Measurements from ENCODE around the gene TMEM185A.
"Not testable (repeated sequence)": the region's sequence is repeated elsewhere in the genome, so short reads cannot be mapped to it uniquely, and the experiment has no call there.

TMEM185A gene

GRCh38 chrX:149572743-149573142 is 58.8 kb downstream of the TMEM185A start:
- TF ChIP-seq FOXK2 (IDR thresholded peaks at IDR 0.05) (no peak), NFRKB (IDR thresholded peaks at IDR 0.05) (no peak), ARNT (IDR thresholded peaks at IDR 0.05) (no peak), CTBP1 (IDR thresholded peaks at IDR 0.05; ENCODE audit: borderline replicate concordance) (no peak)
- DNase-seq (ENCODE audit: extremely low spot score), result no peak
- POLR2A ChIA-PET, result no interaction called here
- CTCF ChIA-PET, result no interaction called here

DNA sequence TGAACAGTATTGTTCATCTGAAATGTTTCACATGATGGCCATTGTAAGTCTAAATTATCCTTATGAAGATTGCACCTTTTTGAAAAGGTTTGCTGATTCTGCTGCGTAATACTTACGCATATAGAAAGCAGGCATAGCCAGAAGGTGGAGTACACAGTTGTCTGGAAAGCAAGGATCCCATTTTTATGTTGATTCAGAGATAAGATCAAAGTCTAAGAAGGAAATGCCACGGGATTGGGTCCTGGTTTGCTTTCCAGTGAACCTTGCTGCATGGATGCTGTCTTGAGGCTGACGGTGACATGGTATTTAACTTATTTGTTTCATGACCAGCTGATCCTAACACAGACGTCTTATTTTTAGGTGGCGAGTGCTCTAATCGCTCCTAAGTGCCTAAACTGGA is 59.8 kb downstream of the TMEM185A start:
- CTCF ChIA-PET, result interaction anchor here (0.6 kb wide), 1 partner anchor 707 kb away, joined by 3 read pairs; no protein-coding TSS in a partner anchor
- TF ChIP-seq CTBP1 (IDR thresholded peaks at IDR 0.05; ENCODE audit: borderline replicate concordance), result no peak
- TF ChIP-seq SP1 (IDR thresholded peaks at IDR 0.05), result no peak
- TF ChIP-seq ELF4 (IDR thresholded peaks at IDR 0.05), result no peak
- TF ChIP-seq FOXK2 (IDR thresholded peaks at IDR 0.05), result no peak
- TF ChIP-seq NFRKB (IDR thresholded peaks at IDR 0.05), result no peak
- TF ChIP-seq TARDBP (IDR thresholded peaks at IDR 0.05), result no peak
- POLR2A ChIA-PET, result no interaction called here
- DNase-seq (ENCODE audit: extremely low spot score), result no peak

GRCh38 chrX:149570668-149571067 is 60.9 kb downstream of the TMEM185A start:
- CTCF ChIA-PET, result no interaction called here
- peak; percentile 48 for DNase-seq (ENCODE audit: extremely low spot score)
- no peak for TF ChIP-seq ZNF384 (IDR thresholded peaks at IDR 0.05)
- POLR2A ChIA-PET, result interaction anchor here (0.9 kb wide), 1 partner anchor 30 kb away, joined by 3 read pairs; the partner anchor contains the start of gene EOLA1

DNA sequence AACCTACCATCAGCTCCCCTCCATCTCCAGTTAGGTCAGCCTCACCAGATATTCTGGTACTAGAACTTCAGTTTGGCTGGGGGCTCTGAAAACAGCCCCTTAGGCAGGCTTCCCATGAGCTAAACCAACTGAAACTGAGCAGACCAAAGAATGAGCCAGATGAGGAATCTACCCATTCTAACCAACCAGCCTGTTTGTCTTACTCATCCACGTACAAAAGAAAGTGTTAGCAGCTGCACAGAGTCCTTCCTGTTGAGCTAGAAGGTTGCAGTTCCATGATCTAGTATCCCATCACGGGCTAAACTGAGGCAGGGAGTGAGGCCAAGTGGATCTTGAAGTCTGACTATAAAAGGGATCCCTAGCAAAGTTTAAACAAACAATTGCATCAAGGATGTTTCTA is 61.8 kb downstream of the TMEM185A start:
- no peak for TF ChIP-seq NFRKB (IDR thresholded peaks at IDR 0.05)
- TF ChIP-seq HDGF (IDR thresholded peaks at IDR 0.05; ENCODE audit: borderline replicate concordance), result no peak
- TF ChIP-seq L3MBTL2 (conservative IDR thresholded peaks at IDR 0.05), result no peak
- no peak for TF ChIP-seq SP1 (IDR thresholded peaks at IDR 0.05)
- TF ChIP-seq FOXM1 (IDR thresholded peaks at IDR 0.05; ENCODE audit: borderline replicate concordance), result no peak
- DNase-seq (ENCODE audit: extremely low spot score), result no peak
- ChIA-PET POLR2A (no interaction called here), CTCF (interaction anchor here (0.6 kb wide), 1 partner anchor 58 kb away, joined by 4 read pairs; no protein-coding TSS in a partner anchor)

DNA sequence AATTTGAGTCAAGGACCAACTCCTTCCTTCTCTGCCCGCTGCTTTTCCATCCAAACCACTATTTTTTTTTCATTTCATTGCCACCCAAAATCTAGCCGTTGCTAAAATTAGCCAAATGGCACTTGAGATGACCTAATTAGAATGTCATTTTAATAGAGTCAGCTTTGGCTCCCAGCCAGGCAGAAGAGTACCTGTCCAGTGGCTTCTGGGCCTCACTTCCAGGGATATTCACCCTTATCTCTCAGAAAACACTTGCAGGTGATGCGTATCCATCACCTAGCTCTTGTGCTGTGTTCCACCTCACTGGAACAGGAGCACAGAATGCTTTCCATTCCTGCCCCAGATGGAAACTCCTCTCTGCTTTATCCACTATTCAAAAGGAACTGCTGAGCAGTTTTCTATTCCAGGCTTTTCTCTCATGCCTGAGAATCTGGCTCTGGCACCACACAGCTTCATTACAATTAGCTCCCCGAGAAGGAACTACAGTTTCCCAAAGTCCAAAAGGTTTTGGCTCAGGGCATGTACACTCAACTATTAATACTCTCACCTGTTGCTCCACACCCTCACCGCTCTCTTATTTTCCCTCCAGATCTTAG is 62.8 kb downstream of the TMEM185A start:
- POLR2A ChIA-PET, result no interaction called here
- DNase-seq (ENCODE audit: extremely low spot score), result no peak
- CTCF ChIA-PET, result no interaction called here
- no peak for TF ChIP-seq NFRKB (IDR thresholded peaks at IDR 0.05)
- TF ChIP-seq FOXM1 (IDR thresholded peaks at IDR 0.05; ENCODE audit: borderline replicate concordance), result no peak
- no peak for TF ChIP-seq ELF4 (IDR thresholded peaks at IDR 0.05)
- no peak for TF ChIP-seq TARDBP (IDR thresholded peaks at IDR 0.05)
- no peak for TF ChIP-seq BHLHE40 (IDR thresholded peaks at IDR 0.05; ENCODE audit: borderline replicate concordance)
- no peak for TF ChIP-seq ARNT (IDR thresholded peaks at IDR 0.05)
- TF ChIP-seq CTBP1 (IDR thresholded peaks at IDR 0.05; ENCODE audit: borderline replicate concordance), result no peak
- TF ChIP-seq FOXK2 (IDR thresholded peaks at IDR 0.05), result no peak
- no peak for TF ChIP-seq PKNOX1 (IDR thresholded peaks at IDR 0.05)
- TF ChIP-seq SUZ12 (IDR thresholded peaks at IDR 0.05), result no peak

DNA sequence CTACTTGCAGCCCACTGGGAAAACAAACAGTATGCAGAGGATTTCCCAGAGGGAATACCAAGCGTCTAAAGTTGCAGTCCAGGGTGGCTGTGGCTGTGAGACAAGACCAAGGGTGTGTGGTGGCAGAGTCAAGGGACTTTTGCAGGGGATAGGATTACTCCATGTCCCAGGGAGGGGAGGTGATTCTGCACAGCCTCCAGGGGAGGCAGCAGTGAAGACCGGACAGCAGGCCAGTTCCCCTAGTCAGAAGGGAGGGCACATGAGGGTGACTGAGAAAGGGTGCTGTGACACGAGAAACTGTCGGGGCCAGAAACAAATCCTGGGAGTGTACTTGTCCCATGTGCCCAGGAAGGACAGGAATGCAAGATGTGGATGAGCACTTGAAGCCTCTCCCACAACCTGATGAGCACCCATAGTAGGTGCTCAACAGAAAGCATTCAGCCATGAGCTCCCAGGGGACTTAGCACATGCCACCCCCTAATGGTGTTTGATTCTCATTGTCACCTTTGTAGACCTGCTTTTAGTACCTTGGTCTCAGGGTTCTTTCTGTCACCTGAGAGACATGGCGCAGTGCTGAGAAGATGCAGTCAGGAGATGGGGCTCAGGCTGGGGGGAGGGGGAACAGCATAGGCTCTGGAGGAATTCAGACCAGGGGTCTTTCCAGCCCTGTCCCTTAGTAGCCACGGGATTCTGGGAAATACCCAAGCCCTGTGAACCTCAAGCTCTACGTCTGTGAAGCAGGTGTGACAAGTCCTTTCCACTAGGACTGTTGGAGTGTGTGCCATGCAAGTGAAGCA is 63.8 kb downstream of the TMEM185A start:
- CTCF ChIA-PET, result no interaction called here

DNA sequence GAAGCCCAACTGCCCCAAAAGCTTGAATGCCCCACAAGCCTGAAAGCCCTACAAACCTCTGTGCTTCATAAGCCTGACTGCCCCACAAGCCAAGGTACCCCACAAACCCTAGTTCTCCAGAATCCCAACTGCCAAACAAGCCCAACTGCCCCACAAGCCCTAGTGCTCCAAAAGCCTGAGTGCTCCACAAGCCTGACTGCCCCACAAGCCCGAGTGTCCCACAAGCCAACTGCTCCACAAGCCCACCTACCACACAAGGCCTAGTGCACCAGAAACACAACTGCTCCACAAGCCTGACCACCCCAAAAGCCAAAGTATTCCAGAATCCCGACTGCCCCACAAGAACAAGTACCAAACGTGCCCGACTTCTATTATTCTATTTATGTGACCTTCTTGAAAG is 68.2 kb downstream of the TMEM185A start:
- TF ChIP-seq ZNF384 (IDR thresholded peaks at IDR 0.05) (no peak), L3MBTL2 (conservative IDR thresholded peaks at IDR 0.05) (no peak), LEF1 (IDR thresholded peaks at IDR 0.05; ENCODE audit: borderline replicate concordance) (no peak), ARNT (IDR thresholded peaks at IDR 0.05) (no peak), NFRKB (IDR thresholded peaks at IDR 0.05) (no peak), FOXA1 (IDR thresholded peaks at IDR 0.05) (no peak), TARDBP (IDR thresholded peaks at IDR 0.05) (no peak), SUZ12 (IDR thresholded peaks at IDR 0.05) (no peak), BHLHE40 (IDR thresholded peaks at IDR 0.05; ENCODE audit: borderline replicate concordance) (no peak)
- DNase-seq (ENCODE audit: extremely low spot score), result no peak
- ChIA-PET POLR2A (no interaction called here), CTCF (no interaction called here)

More for the DNA sequence above, 63.8 kb downstream of the TMEM185A start:
- TF ChIP-seq FOXM1 (IDR thresholded peaks at IDR 0.05; ENCODE audit: borderline replicate concordance) (no peak), ELF4 (IDR thresholded peaks at IDR 0.05) (no peak), FOXK2 (IDR thresholded peaks at IDR 0.05) (no peak), L3MBTL2 (conservative IDR thresholded peaks at IDR 0.05) (no peak), FOXA1 (IDR thresholded peaks at IDR 0.05) (no peak), HDGF (IDR thresholded peaks at IDR 0.05; ENCODE audit: borderline replicate concordance) (no peak), LEF1 (IDR thresholded peaks at IDR 0.05; ENCODE audit: borderline replicate concordance) (no peak), PKNOX1 (IDR thresholded peaks at IDR 0.05) (no peak)
- no peak for DNase-seq (ENCODE audit: extremely low spot score)
- POLR2A ChIA-PET, result no interaction called here

DNA sequence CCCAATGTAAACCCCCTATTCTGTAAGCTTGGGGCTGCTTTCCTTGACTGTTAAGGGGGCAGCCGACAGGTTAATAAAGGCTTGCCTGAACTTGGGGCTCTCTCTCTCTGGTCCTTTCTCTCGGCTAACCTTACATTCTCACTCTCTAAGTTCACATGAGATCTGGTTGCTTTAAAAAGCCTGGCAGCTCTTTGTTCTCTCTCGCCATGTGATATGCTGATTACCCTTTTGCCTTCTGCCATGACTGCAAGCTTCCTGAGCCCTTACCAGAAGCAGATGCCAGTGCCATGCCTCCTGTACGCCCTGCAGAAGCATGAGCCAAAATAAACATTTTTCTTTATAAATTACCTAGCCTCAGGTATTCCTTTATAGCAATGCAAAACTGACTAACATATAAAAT is 76.3 kb downstream of the TMEM185A start:
- DNase-seq (ENCODE audit: extremely low spot score); CTCF ChIA-PET; POLR2A ChIA-PET: not testable (repeated sequence)

DNA sequence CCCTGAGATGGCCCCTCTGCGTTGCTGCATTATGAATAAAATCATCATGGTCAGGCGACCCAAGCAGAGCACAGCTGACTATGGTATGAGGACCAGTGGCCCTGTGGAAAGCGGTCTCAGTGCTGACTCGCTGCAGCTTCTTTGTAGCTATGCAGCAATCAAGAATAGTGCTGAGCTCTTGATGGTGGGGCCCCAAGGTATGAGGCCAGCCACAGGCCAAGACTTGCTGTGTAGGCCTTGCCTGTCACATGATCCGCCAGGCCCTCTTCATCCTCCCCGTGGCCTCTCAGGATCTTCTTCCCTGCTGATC is 79.7 kb downstream of the TMEM185A start:
- POLR2A ChIA-PET; CTCF ChIA-PET; DNase-seq (ENCODE audit: extremely low spot score): not testable (repeated sequence)

DNA sequence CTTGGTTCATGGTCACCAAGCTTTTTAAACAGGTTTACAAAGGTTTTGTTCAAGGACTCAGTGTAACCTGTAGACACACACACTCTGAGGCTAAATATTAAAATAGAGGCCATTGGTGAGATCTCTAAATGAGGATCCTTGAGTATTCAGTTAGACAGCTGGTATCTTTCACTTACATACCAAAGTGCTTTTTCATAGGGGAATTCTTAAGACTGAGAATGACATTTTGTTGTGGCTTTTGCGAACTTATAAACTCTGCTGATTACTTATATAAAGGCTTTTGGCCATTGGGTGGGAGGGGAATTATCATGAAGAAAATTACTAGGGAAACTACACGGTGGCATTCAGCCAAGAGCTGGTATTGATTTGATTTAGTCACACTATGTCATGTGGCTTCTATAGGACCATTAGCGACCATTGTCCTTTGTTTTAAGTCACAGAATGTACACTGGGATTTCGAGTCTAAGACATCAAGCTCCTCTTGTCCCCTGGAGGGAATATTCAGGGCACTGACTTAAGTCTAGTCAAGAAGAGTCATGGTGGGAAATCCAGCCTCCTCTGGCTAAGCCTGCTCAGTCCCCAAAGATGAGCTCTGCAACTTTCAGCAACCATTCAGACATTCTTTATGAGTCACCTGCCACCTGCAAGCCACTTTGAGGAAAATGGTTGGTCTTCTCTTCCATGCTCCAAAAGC is 80.2 kb downstream of the TMEM185A start:
- DNase-seq (ENCODE audit: extremely low spot score); CTCF ChIA-PET; POLR2A ChIA-PET: not testable (repeated sequence)

GRCh38 chrX:149550454-149550853 is 81.1 kb downstream of the TMEM185A start:
- DNase-seq (ENCODE audit: extremely low spot score); CTCF ChIA-PET; POLR2A ChIA-PET: not testable (repeated sequence)

DNA sequence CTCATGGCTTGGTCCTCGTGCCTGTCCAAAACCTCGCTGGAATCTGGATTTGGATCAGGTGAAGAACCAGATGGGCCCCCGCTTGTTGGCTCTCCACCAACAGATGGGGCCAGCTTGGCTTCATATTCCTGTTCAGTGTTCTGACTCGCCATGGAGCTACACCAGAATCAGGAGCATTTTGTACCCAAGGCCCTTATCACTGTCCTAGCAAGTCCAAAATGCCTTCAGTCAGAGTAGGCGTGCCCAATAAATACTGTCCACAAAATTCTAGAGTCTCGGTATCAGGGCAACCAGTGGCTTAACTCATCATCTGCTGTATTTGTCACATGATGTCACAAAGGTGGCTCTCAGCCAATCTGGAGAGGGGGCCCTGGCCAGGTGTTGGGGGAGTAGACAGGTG is 81.9 kb downstream of the TMEM185A start, which contains the start of gene HSFX3:
TSS of gene HSFX3 (minus strand) at position 224 of the 400 bp plus-strand sequence. CDS start at position 152, 72 bp downstream.
- POLR2A ChIA-PET; CTCF ChIA-PET; DNase-seq (ENCODE audit: extremely low spot score): not testable (repeated sequence)
